DMS153 treated with DMSO at 0.1 percent for 48 hours (cell line): Measurements from ENCODE around the gene SERTAD1.

Experiments
- DNase-seq: peaks from one replicate; lab custom pipeline; 2025; ENCODE audit not compliant: unreplicated experiment; lab: John Stamatoyannopoulos, UW

The SERTAD1 gene

GRCh38 chr19:40407714-40408597 is 17.8 kb downstream of the SERTAD1 start:
- DNase-seq, result no peak

GRCh38 chr19:40403262-40403984 is 22.4 kb downstream of the SERTAD1 start:
- DNase-seq, result peak; percentile 38

GRCh38 chr19:40400559-40400958 is 25.2 kb downstream of the SERTAD1 start:
- no peak for DNase-seq

GRCh38 chr19:40398417-40399131 is 27.2 kb downstream of the SERTAD1 start:
- DNase-seq, result peak; percentile 8

- DNase-seq, result no peak
Observed at GRCh38 chr19:40397568-40397906, 28.3 kb downstream of the SERTAD1 start.

- no peak for DNase-seq
Observed at GRCh38 chr19:40396886-40397567, 28.8 kb downstream of the SERTAD1 start.

GRCh38 chr19:40395956-40396355 is 29.8 kb downstream of the SERTAD1 start:
- DNase-seq, result no peak

GRCh38 chr19:40394816-40395210 is 31.0 kb downstream of the SERTAD1 start:
- DNase-seq, result no peak

- DNase-seq, result no peak
Observed at GRCh38 chr19:40393894-40394815, 31.6 kb downstream of the SERTAD1 start.

GRCh38 chr19:40392894-40393517 is 32.8 kb downstream of the SERTAD1 start:
- no peak for DNase-seq

- DNase-seq, result no peak
Observed at GRCh38 chr19:40392123-40392522, 33.7 kb downstream of the SERTAD1 start.

- DNase-seq, result no peak
Observed at GRCh38 chr19:40390084-40390742, 35.6 kb downstream of the SERTAD1 start, which contains the start of gene HIPK4. HIPK4 (minus strand) TSS chr19:40390181; CDS start chr19:40389902, 279 bp downstream.

- no peak for DNase-seq
Observed at GRCh38 chr19:40389404-40390083, 36.2 kb downstream of the SERTAD1 start.

- DNase-seq, result no peak
Observed at GRCh38 chr19:40388481-40388880, 37.3 kb downstream of the SERTAD1 start.

- DNase-seq, result no peak
Observed at GRCh38 chr19:40387155-40387554, 38.6 kb downstream of the SERTAD1 start.

- DNase-seq, result no peak
Observed at GRCh38 chr19:40383668-40384248, 42.0 kb downstream of the SERTAD1 start.

GRCh38 chr19:40381321-40381720 is 44.5 kb downstream of the SERTAD1 start:
- DNase-seq, result no peak
